Small intestine (tissue), 7 donors: ENCODE data around the gene OBSCN. TPM values are rescaled to one million over a fixed set of nuclear protein-coding genes. Genes with fewer than 3 reads are reported as not detected.

Experiments used
- DNase-seq, 2 donors: peaks; one replicate each; pipeline versions ENCODE4 v3.0.0 to v3.0.0-alpha.2; 2013
- FAIRE-seq: peaks from 2 replicates; lab custom pipeline; 2012; peaks lifted over from hg19 to GRCh38; lab: Jason Lieb, UNC
- H3K27ac ChIP-seq, 3 donors: one replicate each; pipeline ENCODE4 v1.5.1; 2013; ENCODE audit warnings: low read length in 2 of 3, mild to moderate bottlenecking in 2 of 3, control low read depth in 1 of 3, inconsistent platforms in 1 of 3, low read depth in 1 of 3, moderate library complexity in 1 of 3
- H3K27me3 ChIP-seq, 3 donors: one replicate each; pipeline ENCODE4 v1.6.1; 2013; ENCODE audit warnings: low read length in 3 of 3, inconsistent platforms in 1 of 3; ENCODE audit not compliant: control insufficient read depth in 3 of 3, insufficient read depth in 3 of 3
- H3K36me3 ChIP-seq, 3 donors: one replicate each; pipeline ENCODE4 v1.6.1; 2013; ENCODE audit warnings: low read length in 3 of 3, inconsistent platforms in 1 of 3, low read depth in 1 of 3, mild to moderate bottlenecking in 1 of 3, moderate library complexity in 1 of 3; ENCODE audit not compliant: control insufficient read depth in 3 of 3, insufficient read depth in 2 of 3
- H3K4me1 ChIP-seq, 3 donors: one replicate each; pipeline ENCODE4 v1.6.1; 2013; ENCODE audit warnings: low read length in 2 of 3, inconsistent platforms in 1 of 3, low read depth in 1 of 3, mild to moderate bottlenecking in 1 of 3, moderate library complexity in 1 of 3; ENCODE audit not compliant: control insufficient read depth in 3 of 3, insufficient read depth in 2 of 3
- H3K4me3 ChIP-seq, 3 donors: one replicate each; pipeline ENCODE4 v1.5.1; 2013; ENCODE audit warnings: low read length in 3 of 3, control low read depth in 1 of 3, inconsistent platforms in 1 of 3, low read depth in 1 of 3, mild to moderate bottlenecking in 1 of 3, moderate library complexity in 1 of 3
- H3K9me3 ChIP-seq, 2 donors: one replicate each; pipeline ENCODE4 v1.6.1; 2013; ENCODE audit warnings: low read depth in 1 of 2, low read length in 1 of 2; ENCODE audit not compliant: control insufficient read depth in 2 of 2, insufficient read depth in 1 of 2
- WGBS, 3 donors: extraction: QIAGEN DNeasy Blood & Tissue Kit; methylation state at CpG; one replicate each; pipeline ENCODE4 v1.1.7; 2013; 5-methylcytosine and 5-hydroxymethylcytosine counted together
- polyA plus RNA-seq, 4 donors: library from polyadenylated mRNA; stranded (reverse) in 3 of 4; unstranded in 1 of 4; fragments of 200-250 nt in 3 of 4; fragments of 120-200 nt in 1 of 4; gene quantifications; one replicate each; pipeline versions ENCODE4 v1.2.1 to v1.2.3, GENCODE V29; 2013
- donor health status: healthy with polysubstance abuse.
- donor health status: control.
- donor health status: control.
- donor health status: Bipolar disorder and iron deficiency.
- donor health status: healthy.

Gene OBSCN
- polyA plus RNA-seq, 4 donors = 3.6 to 36.2 (median 5.7) TPM

GRCh38 chr1:228206582-228207351, 1.1 kb upstream of the OBSCN start:
- Histone ChIP-seq H3K27me3 (peaks cover 0 to 18% (median 2%) of the 10 kb centered on the region in 3 donors), H3K4me1 (peaks cover 0 to 8% (median 0%) of the 10 kb centered on the region in 3 donors), H3K4me3 (no peak overlapping the region), H3K27ac (no peak overlapping the region), H3K36me3 (peaks cover 0 to 4% (median 0%) of the 10 kb centered on the region in 3 donors), H3K9me3 (no peaks in the 10 kb centered on the region)
- FAIRE-seq (no peak), DNase-seq (no peak)
- 45 to 64% (median 55%) methylated on average over 13 to 16 of the region's 16 CpGs for WGBS, 3 donors

DNA sequence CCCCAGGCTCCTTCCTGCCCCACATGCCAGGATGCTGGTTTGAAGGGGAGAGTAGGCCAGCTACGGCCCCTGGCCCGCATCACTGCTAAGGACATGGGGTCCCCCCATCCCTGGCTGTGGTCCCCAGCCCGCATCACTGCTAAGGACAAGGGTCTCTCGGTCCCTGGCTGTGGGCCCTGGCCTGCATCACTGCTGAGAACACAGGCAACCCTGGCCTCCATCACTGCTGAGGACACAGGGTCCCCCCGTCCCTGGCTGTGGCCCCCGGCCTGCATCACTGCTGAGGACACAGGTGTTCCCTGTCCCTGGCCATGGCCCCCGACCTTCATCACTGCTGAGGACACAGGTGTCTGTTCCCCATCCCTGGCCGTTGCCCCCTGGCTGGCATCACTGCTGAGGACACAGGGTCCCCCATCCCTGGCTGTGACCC, 448 bp upstream of the OBSCN start:
- DNase-seq = no peak
- peaks cover 0 to 4% (median 0%) of the 10 kb centered on the region in 3 donors for H3K36me3 ChIP-seq
- 60 to 80% (median 77%) methylated on average over 8 of the region's 8 CpGs for WGBS, 3 donors
- H3K9me3 ChIP-seq = no peaks in the 10 kb centered on the region
- no peak for FAIRE-seq
- peaks cover 0 to 19% (median 2%) of the 10 kb centered on the region in 3 donors for H3K27me3 ChIP-seq
- peaks cover 0 to 8% (median 0%) of the 10 kb centered on the region in 3 donors for H3K4me1 ChIP-seq
- no peak overlapping the region for H3K4me3 ChIP-seq
- no peak overlapping the region for H3K27ac ChIP-seq

GRCh38 chr1:228208831-228209551, 1.1 kb downstream of the OBSCN start:
- peaks cover 0 to 4% (median 0%) of the 10 kb centered on the region in 3 donors for H3K36me3 ChIP-seq
- peaks cover 0 to 22% (median 2%) of the 10 kb centered on the region in 3 donors for H3K27me3 ChIP-seq
- H3K27ac ChIP-seq = no peak overlapping the region
- H3K9me3 ChIP-seq = no peaks in the 10 kb centered on the region
- DNase-seq (no peak), FAIRE-seq (no peak)
- no peak overlapping the region for H3K4me3 ChIP-seq
- 60 to 71% (median 62%) methylated on average over 17 to 19 of the region's 19 CpGs for WGBS, 3 donors
- peaks cover 0 to 11% (median 0%) of the 10 kb centered on the region in 3 donors for H3K4me1 ChIP-seq

DNA sequence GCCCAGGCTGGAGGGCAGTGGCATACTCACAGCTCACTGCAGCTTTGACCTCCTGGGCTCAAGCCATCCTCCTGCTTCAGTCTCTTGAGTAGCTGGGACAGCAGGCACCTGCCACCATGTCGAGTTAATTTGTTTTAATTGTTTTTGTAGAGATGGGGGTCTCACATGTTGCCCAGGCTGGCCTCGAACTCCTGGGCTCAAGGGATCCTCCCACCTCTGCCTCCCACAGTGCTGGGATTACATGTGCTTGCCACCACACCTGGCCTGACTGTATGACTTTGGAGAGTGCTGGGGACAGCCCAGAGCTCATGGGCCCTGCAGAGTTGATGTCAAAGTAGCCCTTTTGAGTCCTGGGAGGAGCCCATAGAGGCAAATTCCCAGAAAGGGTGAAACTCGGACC, 1.8 kb downstream of the OBSCN start:
- peaks cover 0 to 4% (median 0%) of the 10 kb centered on the region in 3 donors for H3K36me3 ChIP-seq
- 58 to 83% (median 72%) methylated on average over 3 of the region's 3 CpGs for WGBS, 3 donors
- no peak overlapping the region for H3K27ac ChIP-seq
- FAIRE-seq (no peak), DNase-seq (no peak)
- no peak overlapping the region for H3K4me3 ChIP-seq
- peaks cover 0 to 22% (median 2%) of the 10 kb centered on the region in 3 donors for H3K27me3 ChIP-seq
- peaks cover 0 to 11% (median 0%) of the 10 kb centered on the region in 3 donors for H3K4me1 ChIP-seq
- no peaks in the 10 kb centered on the region for H3K9me3 ChIP-seq

GRCh38 chr1:228210076-228210651, 2.3 kb downstream of the OBSCN start:
- DNase-seq (no peak), FAIRE-seq (no peak)
- Histone ChIP-seq H3K27ac (no peak overlapping the region), H3K9me3 (no peaks in the 10 kb centered on the region), H3K36me3 (peaks cover 0 to 9% (median 0%) of the 10 kb centered on the region in 3 donors), H3K4me3 (no peak overlapping the region), H3K27me3 (peaks cover 0 to 19% (median 2%) of the 10 kb centered on the region in 3 donors), H3K4me1 (peaks cover 0 to 11% (median 0%) of the 10 kb centered on the region in 3 donors)
- 77 to 85% (median 82%) methylated on average over 10 to 11 of the region's 11 CpGs for WGBS, 3 donors

DNA sequence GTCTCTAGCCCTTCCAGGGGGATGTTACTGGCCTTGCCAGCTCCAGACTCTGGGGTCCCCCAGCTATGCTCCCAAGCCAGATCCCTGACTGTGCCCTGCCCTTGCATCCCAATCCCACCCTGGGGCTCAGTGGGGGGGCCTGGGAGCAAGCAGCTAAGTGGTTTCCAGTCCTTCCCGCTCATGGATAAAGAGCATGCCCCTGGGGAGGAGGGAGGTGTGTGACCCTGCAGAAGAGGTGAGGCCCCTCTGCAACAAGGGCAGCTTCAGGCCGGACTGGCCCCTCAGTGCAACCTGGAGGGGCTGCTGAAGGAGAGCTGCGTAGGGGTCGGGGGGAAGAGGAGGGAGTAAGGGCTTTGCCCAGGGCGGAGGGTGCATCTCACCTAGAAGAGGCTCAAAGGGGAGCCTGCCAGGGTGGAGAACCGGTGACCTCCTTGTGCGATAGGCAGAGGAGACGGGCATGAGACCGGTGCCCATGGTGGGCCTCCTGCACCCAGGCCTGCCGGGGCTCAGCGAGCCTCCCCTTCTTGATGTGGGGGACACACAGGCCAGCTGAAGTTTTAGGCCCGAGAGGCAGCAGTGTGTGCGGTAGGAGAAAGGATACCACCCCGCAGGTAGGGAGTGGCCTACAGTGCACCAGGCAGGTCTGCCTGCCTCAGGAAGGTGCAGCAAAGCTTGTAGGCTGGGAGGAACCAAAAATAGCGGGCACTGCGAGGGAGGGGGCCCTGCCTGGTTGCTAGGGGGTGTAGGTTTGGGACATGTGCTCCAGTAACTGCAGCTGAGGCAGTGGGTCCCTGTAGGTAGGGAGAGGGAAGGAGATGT, 3.1 kb downstream of the OBSCN start:
- no peak for FAIRE-seq
- H3K4me1 ChIP-seq = peaks cover 0 to 10% (median 0%) of the 10 kb centered on the region in 3 donors
- H3K4me3 ChIP-seq = no peak overlapping the region

DNA sequence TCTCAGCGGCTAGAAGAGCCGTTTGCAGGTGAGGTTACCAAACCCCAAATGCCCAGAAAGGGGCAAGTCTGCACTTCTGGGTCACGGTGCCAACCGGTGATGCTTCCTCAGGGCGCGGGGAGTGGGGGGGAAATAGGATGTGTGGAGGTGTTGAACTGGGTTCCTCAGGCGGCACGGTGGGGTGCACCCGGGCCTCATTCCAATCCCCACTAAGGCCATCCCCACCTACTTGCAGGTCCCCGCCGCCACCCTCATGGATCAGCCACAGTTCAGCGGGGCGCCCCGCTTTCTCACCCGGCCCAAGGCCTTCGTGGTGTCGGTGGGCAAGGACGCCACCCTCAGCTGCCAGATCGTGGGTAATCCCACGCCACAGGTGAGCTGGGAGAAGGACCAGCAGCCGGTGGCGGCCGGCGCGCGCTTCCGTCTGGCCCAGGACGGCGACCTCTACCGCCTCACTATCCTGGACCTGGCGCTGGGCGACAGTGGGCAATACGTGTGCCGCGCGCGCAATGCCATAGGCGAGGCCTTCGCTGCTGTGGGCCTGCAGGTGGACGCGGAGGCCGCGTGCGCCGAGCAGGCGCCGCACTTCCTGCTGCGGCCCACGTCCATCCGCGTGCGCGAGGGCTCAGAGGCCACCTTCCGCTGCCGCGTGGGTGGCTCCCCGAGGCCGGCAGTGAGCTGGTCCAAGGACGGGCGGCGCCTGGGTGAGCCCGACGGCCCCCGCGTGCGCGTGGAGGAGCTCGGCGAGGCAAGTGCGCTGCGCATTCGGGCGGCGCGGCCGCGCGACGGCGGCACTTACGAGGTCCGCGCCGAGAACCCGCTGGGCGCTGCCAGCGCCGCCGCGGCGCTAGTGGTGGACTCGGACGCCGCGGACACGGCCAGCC, 3.9 kb downstream of the OBSCN start:
- H3K27me3 ChIP-seq = peaks cover 0 to 15% (median 0%) of the 10 kb centered on the region in 3 donors
- no peak overlapping the region for H3K4me3 ChIP-seq
- peaks cover 0 to 6% (median 0%) of the 10 kb centered on the region in 3 donors for H3K4me1 ChIP-seq
- no peaks in the 10 kb centered on the region for H3K9me3 ChIP-seq
- DNase-seq (no peak), FAIRE-seq (no peak)
- WGBS, 3 donors = 77 to 91% (median 89%) methylated on average over 70 to 96 of the region's 96 CpGs
- no peak overlapping the region for H3K27ac ChIP-seq
- H3K36me3 ChIP-seq = peaks cover 0 to 23% (median 0%) of the 10 kb centered on the region in 3 donors

More for the DNA sequence above, 3.1 kb downstream of the OBSCN start:
- DNase-seq = no peak
- 85 to 91% (median 89%) methylated on average over 16 of the region's 16 CpGs for WGBS, 3 donors
- no peak overlapping the region for H3K27ac ChIP-seq
- H3K27me3 ChIP-seq = peaks cover 0 to 18% (median 2%) of the 10 kb centered on the region in 3 donors
- no peaks in the 10 kb centered on the region for H3K9me3 ChIP-seq
- peaks cover 0 to 15% (median 0%) of the 10 kb centered on the region in 3 donors for H3K36me3 ChIP-seq
